SKM-1 (cell line): ENCODE data around the gene PRDM5.
"Not testable (repeated sequence)": the region's sequence is repeated elsewhere in the genome, so short reads cannot be mapped to it uniquely, and the experiment has no call there.

Experiments used
- DNase-seq: peaks from one replicate; lab custom pipeline; 2025; ENCODE audit not compliant: unreplicated experiment; lab: John Stamatoyannopoulos, UW

The PRDM5 gene

GRCh38 chr4:120760047-120760446, 162.5 kb downstream of the PRDM5 start:
- no peak for DNase-seq

- no peak for DNase-seq
These were observed 166.7 kb downstream of the PRDM5 start for GRCh38 chr4:120755864-120756263.

DNA sequence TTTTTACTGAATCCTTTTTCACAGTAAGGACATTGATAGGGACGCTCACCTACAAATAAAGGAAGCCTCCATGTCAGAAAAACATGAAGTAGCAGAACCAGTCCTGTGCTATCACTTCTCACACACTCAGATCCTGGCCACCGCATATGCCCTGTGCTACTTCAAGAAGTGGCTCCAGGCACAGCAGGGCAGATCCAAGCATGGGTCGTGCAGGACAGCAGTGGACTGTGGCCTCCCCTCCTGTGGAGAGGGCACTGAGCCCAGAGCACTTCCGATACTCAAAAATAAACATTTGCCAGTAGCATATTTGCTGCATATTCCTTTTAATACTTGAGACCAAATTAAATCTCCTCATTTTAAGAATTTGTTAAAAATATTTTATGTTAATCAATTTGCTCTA, 167.9 kb downstream of the PRDM5 start:
- no peak for DNase-seq

DNA sequence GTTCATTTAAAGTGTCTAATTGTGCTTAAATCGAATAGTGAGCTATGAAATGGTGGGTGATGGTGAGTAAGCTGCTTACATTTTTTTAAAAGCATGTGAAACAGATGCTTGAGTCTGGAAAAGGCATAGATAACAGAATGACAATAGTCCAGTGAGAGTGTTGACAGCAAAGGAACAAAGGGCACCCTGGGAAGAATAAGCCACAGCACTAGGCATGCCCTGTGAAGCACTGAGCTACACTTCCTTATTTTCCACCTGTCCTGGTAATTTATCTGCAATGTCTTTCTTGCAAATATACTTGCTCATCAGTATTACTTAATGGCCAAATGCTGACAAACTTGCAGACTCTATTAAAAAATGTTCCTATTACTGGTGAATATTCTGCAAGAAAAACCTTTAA, 168.7 kb downstream of the PRDM5 start:
- DNase-seq: no peak

DNA sequence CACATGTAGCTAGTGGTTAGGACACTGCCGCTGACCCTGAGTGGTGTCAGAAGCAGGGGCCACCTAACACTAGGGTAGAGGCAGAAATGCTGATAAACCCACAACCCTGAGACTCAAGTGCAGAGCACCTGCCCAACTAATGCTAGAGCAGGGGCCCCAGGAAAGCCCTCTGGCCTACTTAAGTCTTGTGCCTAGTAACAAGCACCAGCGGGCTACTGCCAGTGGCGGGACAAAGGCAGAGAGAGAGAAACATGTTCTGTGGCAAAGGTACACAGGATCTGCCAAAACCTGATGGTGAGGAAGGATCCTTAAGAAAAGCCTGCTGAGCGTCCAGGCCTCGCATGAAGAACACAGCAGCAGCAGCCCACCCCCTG, 172.4 kb downstream of the PRDM5 start:
- DNase-seq: no peak

GRCh38 chr4:120749445-120750151, 172.9 kb downstream of the PRDM5 start:
- DNase-seq: no peak

DNA sequence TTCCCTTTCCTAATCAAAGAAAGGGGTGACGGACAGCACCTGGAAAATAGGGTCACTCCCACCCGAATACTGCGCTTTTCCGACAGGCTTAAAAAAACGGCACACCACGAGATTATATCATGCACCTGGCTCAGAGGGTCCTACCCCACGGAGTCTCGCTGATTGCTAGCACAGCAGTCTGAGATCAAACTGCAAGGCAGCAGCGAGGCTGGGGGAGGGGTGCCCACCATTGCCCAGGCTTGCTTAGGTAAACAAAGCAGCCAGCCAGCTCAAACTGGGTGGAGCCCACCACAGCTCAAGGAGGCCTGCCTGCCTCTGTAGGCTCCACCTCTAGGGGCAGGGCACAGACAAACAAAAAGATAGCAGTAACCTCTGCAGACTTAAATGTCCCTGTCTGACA, 180.9 kb downstream of the PRDM5 start:
- DNase-seq: not testable (repeated sequence)

DNA sequence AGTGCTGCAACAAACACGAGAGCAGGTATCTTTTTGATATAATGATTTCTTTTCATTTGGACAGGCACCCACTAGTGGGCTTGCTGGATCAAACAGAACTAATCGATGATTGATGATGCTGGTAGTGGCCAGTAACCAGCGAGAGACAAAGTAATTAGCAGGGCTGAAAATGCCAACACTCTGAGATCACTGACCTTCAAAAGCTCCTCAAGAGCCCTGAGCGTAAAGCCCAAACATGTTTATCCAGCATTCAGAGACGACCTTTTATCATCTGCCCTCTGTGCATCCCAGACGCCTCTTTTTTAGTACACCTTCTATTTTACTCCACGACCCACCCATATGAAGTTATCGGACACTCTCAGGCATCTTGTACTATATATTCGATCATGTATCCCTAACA, 186.2 kb downstream of the PRDM5 start:
- DNase-seq: no peak

DNA sequence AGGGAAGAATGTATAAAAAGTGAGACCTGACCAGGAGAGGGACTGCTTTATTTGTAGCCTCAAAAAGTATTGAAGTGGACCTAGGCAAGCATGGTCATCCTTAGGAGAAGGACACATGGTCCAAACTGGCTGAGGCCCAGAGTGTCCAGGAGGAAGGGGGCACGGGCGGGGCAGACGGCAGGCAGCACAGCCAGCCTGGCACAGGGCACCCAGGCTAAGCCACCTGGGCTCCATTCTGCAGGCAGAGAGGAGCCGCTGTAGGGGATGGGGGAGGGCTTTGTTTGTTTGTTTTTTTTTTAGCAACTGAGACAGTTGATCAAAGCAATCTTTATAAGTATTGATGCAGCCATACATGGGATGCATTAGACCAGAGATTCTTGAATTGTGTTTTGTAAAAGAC, 188.6 kb downstream of the PRDM5 start:
- DNase-seq: no peak

DNA sequence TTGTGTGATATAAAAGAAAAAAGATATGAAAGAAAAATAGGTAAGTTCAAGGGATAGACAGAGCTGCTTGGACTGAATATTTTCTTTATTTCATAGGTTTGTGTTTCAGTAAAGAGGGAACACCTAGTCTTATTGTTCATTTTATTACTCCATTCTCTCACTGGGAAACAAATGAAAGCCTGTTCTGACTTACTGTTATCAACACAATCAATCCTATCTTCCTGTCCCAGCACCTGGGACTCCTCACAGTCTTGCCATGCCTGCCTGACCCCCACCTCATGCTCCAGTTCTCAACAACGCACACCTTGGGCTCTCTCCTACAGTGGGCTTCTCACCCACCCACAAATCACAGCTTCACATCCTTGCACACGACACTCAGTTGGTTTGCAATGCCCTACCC, 189.5 kb downstream of the PRDM5 start:
- DNase-seq: no peak

DNA sequence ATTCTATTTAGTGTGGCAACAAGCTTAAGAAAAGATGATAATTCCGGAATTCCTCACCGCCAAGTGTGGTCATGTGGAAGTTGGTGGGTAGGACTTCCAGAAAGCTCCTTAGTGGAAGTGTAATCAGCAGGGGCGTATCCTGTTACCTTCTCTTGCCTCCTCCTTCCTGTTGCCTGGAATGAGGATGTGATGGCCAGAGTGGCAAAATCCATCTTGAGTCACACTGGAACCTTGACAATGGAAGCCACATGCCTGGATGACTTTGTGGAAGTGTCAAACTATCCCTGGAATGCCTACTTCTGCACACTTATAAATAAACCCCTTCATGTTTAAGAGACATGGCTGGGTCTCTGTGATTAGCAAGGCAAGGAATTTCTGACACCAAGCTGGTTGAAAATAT, 191.0 kb downstream of the PRDM5 start:
- DNase-seq: no peak

DNA sequence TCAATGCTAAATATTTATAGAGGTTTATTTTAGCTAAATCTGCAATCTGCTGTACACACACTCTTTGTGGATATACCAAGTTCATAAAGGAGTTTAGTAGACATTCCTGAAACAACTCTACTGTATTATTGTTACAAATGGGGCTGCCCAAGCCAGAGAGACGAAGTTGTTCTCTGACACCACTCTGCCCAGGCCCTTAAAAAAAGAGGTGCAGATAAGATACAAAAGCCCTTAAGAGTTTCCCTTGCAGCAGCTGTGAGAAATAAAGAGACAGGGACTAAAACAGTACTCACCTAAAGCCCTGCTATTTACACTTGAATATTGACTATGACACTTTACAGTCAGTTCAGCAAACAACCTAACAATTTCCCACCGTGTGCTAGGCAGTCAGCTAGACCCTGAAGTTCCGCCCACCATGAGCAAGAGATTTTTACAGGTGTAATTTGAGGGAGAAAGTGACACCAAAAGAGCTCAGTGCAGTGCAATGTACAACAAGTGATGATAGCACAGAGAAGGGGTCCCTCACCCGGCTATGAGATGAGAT, 191.7 kb downstream of the PRDM5 start:
- no peak for DNase-seq

GRCh38 chr4:120728892-120729675, 193.4 kb downstream of the PRDM5 start:
- DNase-seq: no peak

GRCh38 chr4:120725639-120726580, 196.6 kb downstream of the PRDM5 start:
- DNase-seq: no peak

DNA sequence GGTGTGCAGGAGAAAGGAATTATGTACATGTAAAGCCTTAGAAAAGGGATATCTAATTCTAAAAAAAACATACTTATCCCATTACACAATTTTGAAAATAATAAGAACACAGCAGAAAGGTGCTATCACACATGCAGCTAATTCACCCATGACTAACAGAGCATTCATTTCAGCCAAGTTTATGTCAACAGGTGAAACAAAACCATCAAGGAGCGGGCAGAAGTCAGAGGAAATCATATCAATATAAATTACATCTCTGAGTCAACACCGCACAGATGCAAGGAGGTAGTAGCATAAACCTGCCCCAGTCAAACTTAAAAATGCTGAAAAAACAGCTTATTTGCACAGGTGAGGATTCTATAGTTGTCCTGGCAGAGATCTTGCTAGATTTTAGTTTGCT, 197.9 kb downstream of the PRDM5 start:
- no peak for DNase-seq

DNA sequence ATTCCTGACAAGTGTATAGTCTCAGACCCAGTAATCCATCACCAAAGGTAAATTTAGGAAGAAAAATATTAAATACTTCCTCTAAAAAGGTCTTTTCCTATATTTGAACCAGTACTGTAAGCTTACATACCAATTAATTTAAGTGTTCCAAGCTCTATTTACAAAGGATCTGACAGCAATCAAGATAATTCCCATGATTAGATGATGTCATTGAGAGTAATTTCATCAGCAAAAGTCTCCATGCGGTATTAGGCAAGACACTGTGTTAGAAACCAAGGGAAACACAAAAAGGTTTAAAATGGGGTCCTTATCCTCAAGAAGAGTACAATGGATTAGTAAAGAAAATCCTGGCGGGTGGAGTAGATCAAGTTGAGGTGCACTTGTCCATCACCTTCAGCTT, 198.5 kb downstream of the PRDM5 start:
- DNase-seq: no peak

- no peak for DNase-seq
These were observed 199.4 kb downstream of the PRDM5 start for GRCh38 chr4:120723105-120723504.

GRCh38 chr4:120722655-120723054, 199.9 kb downstream of the PRDM5 start:
- DNase-seq: no peak

DNA sequence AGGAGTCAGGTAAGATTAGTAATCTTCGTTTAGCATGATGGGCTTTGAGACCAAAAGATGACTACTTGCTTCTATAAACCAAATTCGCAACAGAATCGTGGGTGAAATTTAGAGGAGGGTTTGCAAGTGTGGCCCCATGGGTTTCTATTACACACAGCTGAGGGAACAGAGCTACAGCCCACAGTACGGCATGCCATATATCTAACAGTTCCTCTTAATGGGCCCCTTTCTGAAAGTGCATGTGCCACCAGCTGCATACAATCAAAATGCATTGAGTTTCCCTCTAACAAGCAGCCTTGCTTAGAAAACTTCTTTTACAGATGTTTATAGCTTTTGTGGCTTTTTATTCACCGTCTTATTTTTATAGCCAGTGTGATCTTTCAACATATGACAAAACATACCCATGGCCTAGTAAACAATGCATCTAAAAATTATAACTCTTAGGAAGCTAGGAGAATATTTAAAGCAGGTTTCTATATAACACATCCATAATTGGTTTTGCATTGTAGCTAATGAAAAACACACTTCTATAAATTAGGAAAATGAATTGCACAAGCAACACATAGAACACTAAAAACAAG, 202.1 kb downstream of the PRDM5 start:
- no peak for DNase-seq

- peak; percentile 32 for DNase-seq
These were observed 203.5 kb downstream of the PRDM5 start for GRCh38 chr4:120718979-120719566.

DNA sequence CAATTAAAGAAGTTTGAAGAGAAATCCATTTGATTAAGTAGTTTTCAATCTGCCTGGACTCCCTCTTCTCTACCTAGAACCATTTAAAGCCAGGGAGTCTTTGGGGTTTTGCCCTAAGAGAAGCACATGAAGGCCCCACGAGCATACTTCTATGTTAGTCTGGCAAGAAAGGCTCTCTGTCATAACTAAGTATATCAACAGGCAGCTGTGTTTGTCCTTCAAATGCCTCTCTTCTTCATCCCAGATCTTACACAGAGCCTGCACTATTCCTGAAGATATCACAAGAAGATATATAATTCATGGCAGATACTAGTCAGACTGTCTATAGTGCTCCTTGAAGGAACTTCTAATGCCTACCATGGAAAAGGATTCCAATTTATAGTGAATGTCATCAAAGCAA, 206.2 kb downstream of the PRDM5 start:
- DNase-seq: no peak
